ENCODE measurements around the gene VWA5B2.

GRCh38 chr3:184183679-184184078 is 45.7 kb upstream of the VWA5B2 start:
- TF ChIP-seq CTCF (IDR thresholded peaks at IDR 0.05) (no peak), POLR2A (IDR thresholded peaks at IDR 0.05) (no peak), EP300 (IDR thresholded peaks at IDR 0.05) (no peak)

All from stomach (tissue), 4 donors.